ENCODE data around the gene CLMN.

The CLMN gene

DNA sequence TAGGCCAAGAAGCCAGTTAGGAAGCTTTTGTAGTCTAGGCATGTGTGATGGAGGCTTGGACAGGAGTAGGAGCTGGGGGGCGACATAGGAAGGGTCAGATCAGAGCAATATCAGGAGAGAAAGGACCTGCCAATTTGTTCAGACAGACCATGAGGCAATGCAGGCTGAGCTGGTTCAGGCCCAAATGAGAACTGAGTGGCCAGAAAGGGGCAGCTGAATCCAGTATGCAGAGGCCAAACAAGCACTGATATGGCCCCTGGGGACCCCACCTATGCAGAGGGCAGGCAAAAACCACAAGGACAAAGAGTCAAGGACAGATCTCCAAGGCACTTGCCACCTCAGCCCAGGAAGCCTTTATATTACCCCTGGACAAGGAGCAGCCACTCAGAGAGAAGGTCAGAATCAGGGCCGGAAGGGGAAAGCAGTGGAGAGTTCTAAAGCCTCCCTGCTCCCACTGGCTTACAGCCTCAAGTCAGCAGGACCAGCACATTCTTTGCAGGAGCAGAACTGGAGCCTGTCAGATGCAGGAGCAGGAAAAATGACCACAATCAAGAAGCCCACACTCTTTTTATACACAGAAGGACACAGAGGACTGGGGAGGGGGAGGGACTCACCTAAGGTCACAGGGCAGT, 37.2 kb downstream of the CLMN start:
- TF ChIP-seq, protein P1, sequence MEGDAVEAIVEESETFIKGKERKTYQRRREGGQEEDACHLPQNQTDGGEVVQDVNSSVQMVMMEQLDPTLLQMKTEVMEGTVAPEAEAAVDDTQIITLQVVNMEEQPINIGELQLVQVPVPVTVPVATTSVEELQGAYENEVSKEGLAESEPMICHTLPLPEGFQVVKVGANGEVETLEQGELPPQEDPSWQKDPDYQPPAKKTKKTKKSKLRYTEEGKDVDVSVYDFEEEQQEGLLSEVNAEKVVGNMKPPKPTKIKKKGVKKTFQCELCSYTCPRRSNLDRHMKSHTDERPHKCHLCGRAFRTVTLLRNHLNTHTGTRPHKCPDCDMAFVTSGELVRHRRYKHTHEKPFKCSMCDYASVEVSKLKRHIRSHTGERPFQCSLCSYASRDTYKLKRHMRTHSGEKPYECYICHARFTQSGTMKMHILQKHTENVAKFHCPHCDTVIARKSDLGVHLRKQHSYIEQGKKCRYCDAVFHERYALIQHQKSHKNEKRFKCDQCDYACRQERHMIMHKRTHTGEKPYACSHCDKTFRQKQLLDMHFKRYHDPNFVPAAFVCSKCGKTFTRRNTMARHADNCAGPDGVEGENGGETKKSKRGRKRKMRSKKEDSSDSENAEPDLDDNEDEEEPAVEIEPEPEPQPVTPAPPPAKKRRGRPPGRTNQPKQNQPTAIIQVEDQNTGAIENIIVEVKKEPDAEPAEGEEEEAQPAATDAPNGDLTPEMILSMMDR (IDR thresholded peaks at IDR 0.05; ENCODE audit: low read depth, low read length): no peak
- H3K4me3 ChIP-seq (replicated peaks in 1 of 2; ENCODE audit: low read depth in 2 of 2, low read length in 2 of 2): no peak overlapping the region
- DNase-seq (ENCODE audit: low read depth in 2 of 2): no peak

DNA sequence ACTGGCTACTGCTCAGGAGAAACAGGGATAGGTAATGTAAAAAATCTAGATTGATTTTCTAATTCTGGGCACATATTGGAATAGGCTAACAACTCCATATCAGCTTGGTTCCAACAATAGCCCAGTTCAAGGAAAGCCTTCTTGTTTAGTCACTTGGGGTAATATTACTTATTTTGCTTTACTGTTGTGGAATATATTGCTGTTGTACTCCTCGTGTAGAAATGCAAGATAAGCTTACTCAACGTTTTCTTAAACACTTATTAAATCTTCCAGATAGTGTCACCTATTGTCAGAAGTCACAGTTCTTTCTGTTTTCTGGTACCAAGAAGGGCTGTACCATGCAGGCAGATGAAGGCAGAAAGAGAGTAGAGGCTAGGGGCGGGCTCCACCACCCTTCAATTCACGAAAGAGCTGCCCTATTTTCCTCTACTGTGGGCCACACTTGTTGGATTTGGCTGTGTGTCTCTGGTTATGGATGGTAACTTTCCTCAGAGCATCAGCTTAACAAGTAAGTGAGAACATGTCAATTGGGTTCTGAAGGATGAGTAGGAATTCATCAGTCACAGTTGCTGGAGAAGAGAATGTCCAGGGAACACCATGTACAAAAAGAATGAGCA, 38.0 kb downstream of the CLMN start:
- no peak for DNase-seq (ENCODE audit: low read depth in 2 of 2)

DNA sequence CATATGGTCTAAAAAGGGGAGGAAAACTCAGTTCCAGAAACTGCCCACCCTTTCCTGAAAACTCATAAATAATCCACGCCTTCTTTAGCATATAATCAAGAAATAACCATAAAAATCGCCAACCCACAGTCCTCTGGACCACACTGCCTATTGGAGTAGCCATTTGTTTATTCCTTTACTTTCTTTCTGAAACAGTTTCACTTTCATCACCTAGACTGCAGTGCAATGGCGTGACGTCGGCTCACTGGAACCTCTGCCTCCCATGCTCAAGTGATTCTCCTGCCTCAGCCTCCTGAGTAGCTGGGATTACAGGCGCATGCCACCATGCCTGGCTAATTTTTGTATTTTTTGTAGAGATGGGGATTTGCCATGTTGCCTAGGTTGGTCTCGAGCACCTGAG, 44.2 kb downstream of the CLMN start:
- H3K4me3 ChIP-seq (replicated peaks in 1 of 2; ENCODE audit: low read depth in 2 of 2, low read length in 2 of 2): no peak overlapping the region
- no peak for DNase-seq (ENCODE audit: low read depth in 2 of 2)
- TF ChIP-seq, protein P1 (IDR thresholded peaks at IDR 0.05; ENCODE audit: low read depth, low read length): no peak

More for the DNA sequence above, 38.0 kb downstream of the CLMN start:
- no peak overlapping the region for H3K4me3 ChIP-seq (replicated peaks in 1 of 2; ENCODE audit: low read depth in 2 of 2, low read length in 2 of 2)
- TF ChIP-seq, protein P1 (IDR thresholded peaks at IDR 0.05; ENCODE audit: low read depth, low read length): no peak

DNA sequence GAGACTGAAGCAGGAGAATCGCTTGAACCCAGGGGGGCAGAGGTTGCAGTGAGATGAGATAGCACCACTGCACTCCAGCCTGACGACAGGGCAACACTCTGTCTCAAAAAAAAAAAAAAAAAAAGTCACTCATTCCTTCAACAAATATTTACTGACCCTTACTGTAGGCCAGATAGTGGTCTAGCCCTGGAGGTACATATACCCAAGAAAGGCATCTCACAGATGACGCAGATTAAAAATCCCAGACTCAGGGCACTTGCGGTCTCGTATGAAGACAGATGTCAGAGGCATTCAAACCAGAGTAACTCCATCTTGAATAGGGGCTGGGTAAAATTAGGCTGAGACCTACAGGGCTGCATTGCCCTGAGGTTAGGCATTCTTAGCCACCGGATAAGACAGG, 44.8 kb downstream of the CLMN start:
- TF ChIP-seq, protein P1 (IDR thresholded peaks at IDR 0.05; ENCODE audit: low read depth, low read length): no peak
- DNase-seq (ENCODE audit: low read depth in 2 of 2): no peak
- H3K4me3 ChIP-seq (replicated peaks in 1 of 2; ENCODE audit: low read depth in 2 of 2, low read length in 2 of 2): no peak overlapping the region

DNA sequence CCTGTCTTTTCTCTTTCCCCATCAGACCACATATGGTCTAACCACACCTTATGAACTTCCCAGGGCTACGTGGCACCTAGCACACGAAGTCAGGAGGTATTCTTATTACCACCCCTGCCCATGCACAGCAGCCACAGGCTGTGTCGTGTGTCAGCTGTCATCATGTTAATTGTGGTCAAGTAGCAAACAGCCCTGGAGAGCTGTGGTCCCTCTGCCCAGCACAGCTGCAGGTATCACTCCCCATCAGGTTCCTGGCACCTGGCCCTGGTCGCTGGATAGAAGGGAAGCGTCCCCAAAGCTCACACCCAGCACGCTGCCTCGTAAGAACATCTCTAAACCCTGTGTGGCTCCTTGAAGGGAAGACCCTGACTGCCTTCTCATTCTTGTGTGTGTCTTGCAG, 45.4 kb downstream of the CLMN start:
- DNase-seq (ENCODE audit: low read depth in 2 of 2): no peak
- TF ChIP-seq, protein P1 (IDR thresholded peaks at IDR 0.05; ENCODE audit: low read depth, low read length): no peak

DNA sequence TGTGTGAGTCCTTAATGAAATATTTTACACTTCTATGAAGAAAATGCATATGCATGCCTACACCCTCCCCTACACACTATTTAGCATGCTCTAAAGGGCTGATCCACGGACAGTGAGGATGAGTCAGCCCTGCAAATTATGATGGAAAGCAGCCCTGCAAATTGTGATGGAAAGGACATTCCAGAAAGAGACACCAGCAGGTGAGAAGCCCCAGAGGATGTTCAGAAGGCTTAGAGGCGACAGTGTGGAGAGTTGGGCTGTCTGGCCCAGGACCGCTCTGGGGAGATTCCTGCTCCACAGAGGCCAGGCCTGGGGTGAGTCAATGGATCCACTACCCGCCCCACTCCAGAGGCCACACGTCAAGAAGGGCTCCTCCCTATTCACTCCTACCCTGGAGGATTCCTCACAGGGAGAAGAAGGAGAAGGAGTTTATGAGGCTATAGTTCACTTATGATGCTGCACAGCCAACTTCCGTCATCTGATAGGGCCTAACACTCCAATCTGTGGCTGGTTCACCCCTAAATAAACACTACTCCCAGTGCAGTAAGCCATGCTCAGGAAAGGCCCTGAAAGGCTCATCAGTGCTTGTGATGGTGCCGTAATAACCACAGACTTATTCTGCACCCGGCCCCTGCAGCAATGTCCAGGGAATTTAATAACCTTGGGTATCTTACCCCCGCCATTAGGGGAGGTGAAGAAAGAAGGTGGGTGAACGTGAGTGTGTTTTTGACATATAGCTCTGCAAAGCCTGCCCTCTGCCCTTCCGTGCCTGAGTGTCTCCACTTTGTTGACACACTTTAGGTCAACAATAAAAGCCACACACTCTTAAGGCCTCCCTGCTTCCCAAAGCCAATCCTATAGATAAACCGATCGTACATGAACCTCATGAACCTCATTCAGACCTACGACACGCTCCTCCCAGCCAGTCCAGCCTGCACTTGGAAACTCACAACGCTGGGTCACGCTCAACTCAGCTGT, 46.4 kb downstream of the CLMN start:
- DNase-seq (ENCODE audit: low read depth in 2 of 2): no peak
- TF ChIP-seq, protein P1 (IDR thresholded peaks at IDR 0.05; ENCODE audit: low read depth, low read length): no peak

More for the DNA sequence above, 45.4 kb downstream of the CLMN start:
- no peak overlapping the region for H3K4me3 ChIP-seq (replicated peaks in 1 of 2; ENCODE audit: low read depth in 2 of 2, low read length in 2 of 2)

More for the DNA sequence above, 46.4 kb downstream of the CLMN start:
- H3K4me3 ChIP-seq (replicated peaks in 1 of 2; ENCODE audit: low read depth in 2 of 2, low read length in 2 of 2): no peak overlapping the region

Data from cardiac fibroblast (primary cell).